Hepatocyte (in vitro differentiated cells): ENCODE data around the gene SIDT2.

Source experiments
- EZH2phosphoT487 ChIP-seq: fragments of 200-600 bp; sonication (generic); IDR thresholded peaks from one replicate; pipeline ENCODE4 v1.6.1; 2018; ENCODE audit warnings: antibody characterized with exemption, mild to moderate bottlenecking, low read depth, moderate library complexity; ENCODE audit not compliant: unreplicated experiment, severe bottlenecking
- TF ChIP-seq, protein P1 (sequence below): fragments of 200-600 bp; sonication (generic); IDR thresholded peaks from 2 replicates; pipeline ENCODE4 v1.5.1; 2016; ENCODE audit warnings: antibody characterized with exemption, mild to moderate bottlenecking; ENCODE audit not compliant: poor library complexity

DNA sequence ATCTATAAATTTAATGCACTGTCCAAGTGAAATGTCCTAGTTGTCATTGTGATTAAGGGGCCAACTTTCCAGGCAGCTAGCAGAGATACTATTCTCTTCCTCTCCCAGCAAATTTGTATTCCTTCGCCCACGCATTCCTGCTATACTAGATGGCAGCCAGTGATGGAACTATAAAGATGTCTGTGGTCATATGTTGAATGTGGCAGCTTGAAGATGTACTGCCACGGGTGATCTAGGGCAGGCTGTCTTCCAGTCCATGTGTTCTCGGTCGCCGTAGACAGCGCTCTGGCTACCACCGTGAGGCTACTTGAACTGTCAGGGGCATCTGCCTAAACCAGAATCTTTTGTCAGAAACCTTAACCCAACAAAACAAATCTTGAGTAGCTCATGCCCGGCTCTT, 8.3 kb upstream of the SIDT2 start:
- TF ChIP-seq, protein P1, sequence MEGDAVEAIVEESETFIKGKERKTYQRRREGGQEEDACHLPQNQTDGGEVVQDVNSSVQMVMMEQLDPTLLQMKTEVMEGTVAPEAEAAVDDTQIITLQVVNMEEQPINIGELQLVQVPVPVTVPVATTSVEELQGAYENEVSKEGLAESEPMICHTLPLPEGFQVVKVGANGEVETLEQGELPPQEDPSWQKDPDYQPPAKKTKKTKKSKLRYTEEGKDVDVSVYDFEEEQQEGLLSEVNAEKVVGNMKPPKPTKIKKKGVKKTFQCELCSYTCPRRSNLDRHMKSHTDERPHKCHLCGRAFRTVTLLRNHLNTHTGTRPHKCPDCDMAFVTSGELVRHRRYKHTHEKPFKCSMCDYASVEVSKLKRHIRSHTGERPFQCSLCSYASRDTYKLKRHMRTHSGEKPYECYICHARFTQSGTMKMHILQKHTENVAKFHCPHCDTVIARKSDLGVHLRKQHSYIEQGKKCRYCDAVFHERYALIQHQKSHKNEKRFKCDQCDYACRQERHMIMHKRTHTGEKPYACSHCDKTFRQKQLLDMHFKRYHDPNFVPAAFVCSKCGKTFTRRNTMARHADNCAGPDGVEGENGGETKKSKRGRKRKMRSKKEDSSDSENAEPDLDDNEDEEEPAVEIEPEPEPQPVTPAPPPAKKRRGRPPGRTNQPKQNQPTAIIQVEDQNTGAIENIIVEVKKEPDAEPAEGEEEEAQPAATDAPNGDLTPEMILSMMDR, result no peak
- TF ChIP-seq EZH2phosphoT487, result no peak
